H1 (cell line): Measurements from ENCODE around the gene JDP2. TPM values are rescaled to one million over a fixed set of nuclear protein-coding genes. Genes with fewer than 3 reads are reported as not detected.

ENCODE experiments used
- CTCF ChIA-PET: fragments of 300-600 bp; sonication (Branson Sonifier 250); formaldehyde crosslinking; loops from one replicate; lab custom pipeline; 2021; ENCODE audit not compliant: partially characterized antibody; lab: Charles Lee
- POLR2A ChIA-PET: fragments of 300-600 bp; sonication (Branson Sonifier 250); formaldehyde crosslinking; loops from one replicate; lab custom pipeline; 2021; ENCODE audit warnings: inconsistent platforms; ENCODE audit not compliant: partially characterized antibody; lab: Charles Lee
- DNase-seq, 2 experiments: peaks; one replicate each; pipeline versions ENCODE4 v3.0.0 to v3.0.0-alpha.2; 2010 to 2022; ENCODE audit warnings: low spot score in 2 of 2, low read depth in 1 of 2, mixed read lengths in 1 of 2
- FAIRE-seq: peaks from 2 replicates; lab custom pipeline; 2011; peaks lifted over from hg19 to GRCh38; lab: Jason Lieb, UNC
- H2AFZ ChIP-seq: 2 replicates; pipeline ENCODE4 v1.8.1; 2012; ENCODE audit warnings: low read length, inconsistent platforms
- H2AK5ac ChIP-seq: 2 replicates; pipeline ENCODE4 v1.6.1; 2013; ENCODE audit warnings: low read depth, low read length
- H2BK120ac ChIP-seq: replicated peaks from 2 replicates; pipeline ENCODE3; 2013; ENCODE audit warnings: low read depth, low read length, inconsistent platforms
- H2BK12ac ChIP-seq: 2 replicates; pipeline ENCODE4 v1.6.1; 2013; ENCODE audit warnings: low read depth, low read length
- H2BK15ac ChIP-seq: 2 replicates; pipeline ENCODE4 v1.6.1; 2013; ENCODE audit warnings: low read length
- H2BK20ac ChIP-seq: 2 replicates; pipeline ENCODE4 v1.6.1; 2013; ENCODE audit warnings: low read length
- H2BK5ac ChIP-seq: 2 replicates; pipeline ENCODE4 v1.6.1; 2013; ENCODE audit warnings: low read depth, low read length
- H3K14ac ChIP-seq: 2 replicates; pipeline ENCODE4 v1.6.1; 2013; ENCODE audit warnings: inconsistent platforms; ENCODE audit not compliant: insufficient read length
- H3K18ac ChIP-seq: 2 replicates; pipeline ENCODE4 v1.6.1; 2013; ENCODE audit warnings: low read length; ENCODE audit errors: extremely low read depth
- H3K23ac ChIP-seq: 2 replicates; pipeline ENCODE4 v1.6.1; 2013; ENCODE audit warnings: inconsistent platforms; ENCODE audit not compliant: insufficient read length
- H3K23me2 ChIP-seq: 2 replicates; pipeline ENCODE4 v1.6.1; 2013; ENCODE audit warnings: low read depth, low read length
- H3K27ac ChIP-seq: 2 replicates; pipeline ENCODE4 v1.6.1; 2011; ENCODE audit warnings: low read depth, low read length, inconsistent platforms
- H3K27me3 ChIP-seq, 4 experiments: replicated peaks in 1 of 4; 1 replicate in 1 of 4; 2 replicates in 3 of 4; pipeline versions ENCODE4 v1.6.1 to v1.8.1; 2011 to 2013; ENCODE audit warnings: low read length in 3 of 4, mild to moderate bottlenecking in 3 of 4, inconsistent platforms in 2 of 4, mixed read lengths in 2 of 4, moderate library complexity in 1 of 4; ENCODE audit not compliant: control insufficient read depth in 3 of 4, insufficient read depth in 3 of 4; ENCODE audit errors: extremely low read depth in 1 of 4
- H3K36me3 ChIP-seq, 4 experiments: 2 replicates each; pipeline versions ENCODE4 v1.6.1 to v1.8.1; 2011 to 2013; ENCODE audit warnings: mild to moderate bottlenecking in 4 of 4, low read length in 3 of 4, moderate library complexity in 2 of 4, control low read depth in 1 of 4, inconsistent platforms in 1 of 4; ENCODE audit not compliant: insufficient read depth in 4 of 4, control insufficient read depth in 2 of 4
- H3K4ac ChIP-seq: replicated peaks from 2 replicates; pipeline ENCODE3; 2013; ENCODE audit warnings: low read length, low read depth, mixed read lengths, inconsistent platforms; ENCODE audit not compliant: insufficient read length
- H3K4me1 ChIP-seq, 4 experiments: replicated peaks in 1 of 4; 1 replicate in 1 of 4; 2 replicates in 3 of 4; pipeline versions ENCODE4 v1.6.1 to v1.8.1; 2011 to 2013; ENCODE audit warnings: low read length in 3 of 4, inconsistent platforms in 2 of 4, mixed read lengths in 1 of 4; ENCODE audit not compliant: insufficient read depth in 4 of 4, control insufficient read depth in 3 of 4
- H3K4me2 ChIP-seq, 2 experiments: 2 replicates each; pipeline versions ENCODE4 v1.6.1 to v1.8.1; 2011 to 2013; ENCODE audit warnings: low read depth in 2 of 2, low read length in 2 of 2, control low read depth in 1 of 2, inconsistent platforms in 1 of 2, mild to moderate bottlenecking in 1 of 2; ENCODE audit not compliant: insufficient read depth in 1 of 2
- H3K4me3 ChIP-seq, 4 experiments: fragments of 200-600, 300-600 bp in 1 of 4; sonication (generic), shearing (Covaris generic), sonication (Bioruptor Twin) in 1 of 4; 2 replicates each; pipeline versions ENCODE4 v1.5.1 to v1.8.1; 2011 to 2016; ENCODE audit warnings: low read length in 4 of 4, low read depth in 3 of 4, control low read depth in 2 of 4, inconsistent platforms in 2 of 4, mild to moderate bottlenecking in 2 of 4, mixed read lengths in 1 of 4, moderate library complexity in 1 of 4; ENCODE audit not compliant: insufficient read depth in 2 of 4; ENCODE audit errors: extremely low read depth in 1 of 4
- H3K56ac ChIP-seq: replicated peaks from 2 replicates; pipeline ENCODE3; 2013; ENCODE audit warnings: low read depth, mild to moderate bottlenecking, mixed read lengths, low read length, inconsistent platforms; ENCODE audit not compliant: insufficient read length
- H3K79me1 ChIP-seq: 2 replicates; pipeline ENCODE4 v1.6.1; 2013; ENCODE audit warnings: low read depth, low read length, control low read depth
- H3K79me2 ChIP-seq, 2 experiments: 2 replicates each; pipeline versions ENCODE4 v1.6.1 to v1.8.1; 2012 to 2013; ENCODE audit warnings: low read length in 2 of 2, mild to moderate bottlenecking in 2 of 2, inconsistent platforms in 1 of 2; ENCODE audit not compliant: insufficient read depth in 2 of 2, control insufficient read depth in 1 of 2
- H3K9ac ChIP-seq, 4 experiments: replicated peaks in 1 of 4; 1 replicate in 1 of 4; 2 replicates in 3 of 4; pipeline versions ENCODE4 v1.6.1 to v1.8.1; 2011 to 2013; ENCODE audit warnings: low read depth in 3 of 4, low read length in 3 of 4, control low read depth in 2 of 4, mild to moderate bottlenecking in 2 of 4, moderate library complexity in 2 of 4, inconsistent platforms in 1 of 4; ENCODE audit errors: extremely low read depth in 1 of 4
- H3K9me3 ChIP-seq, 2 experiments: 2 replicates each; pipeline versions ENCODE4 v1.6.1 to v1.8.1; 2012 to 2013; ENCODE audit warnings: mild to moderate bottlenecking in 2 of 2, moderate library complexity in 2 of 2, control low read depth in 1 of 2, inconsistent platforms in 1 of 2, low read depth in 1 of 2, low read length in 1 of 2, mixed read lengths in 1 of 2; ENCODE audit not compliant: insufficient read depth in 2 of 2
- H4K20me1 ChIP-seq, 2 experiments: replicated peaks in 1 of 2; 2 replicates each; pipeline versions ENCODE3 to v1.8.1; 2011 to 2013; ENCODE audit warnings: inconsistent platforms in 2 of 2, low read length in 2 of 2, mild to moderate bottlenecking in 1 of 2; ENCODE audit not compliant: insufficient read depth in 2 of 2, control insufficient read depth in 1 of 2
- H4K5ac ChIP-seq: 2 replicates; pipeline ENCODE4 v1.6.1; 2013; ENCODE audit warnings: low read length, low read depth, mixed read lengths, inconsistent platforms; ENCODE audit not compliant: insufficient read length
- H4K8ac ChIP-seq: 2 replicates; pipeline ENCODE4 v1.8.0; 2013; ENCODE audit warnings: mild to moderate bottlenecking, moderate library complexity, low read length, inconsistent platforms; ENCODE audit not compliant: insufficient read depth; ENCODE audit errors: extremely low read depth
- H4K91ac ChIP-seq: replicated peaks from 2 replicates; pipeline ENCODE3; 2013; ENCODE audit warnings: low read length, mixed read lengths, inconsistent platforms; ENCODE audit not compliant: insufficient read length
- BCL11A ChIP-seq, 2 experiments: IDR thresholded peaks; one replicate each; pipeline ENCODE4 v1.6.1; 2011; ENCODE audit warnings: low read depth in 2 of 2, low read length in 2 of 2, mild to moderate bottlenecking in 2 of 2
- EGR1 ChIP-seq: IDR thresholded peaks from 2 replicates; pipeline ENCODE4 v1.6.1; 2011; ENCODE audit warnings: low read depth, low read length, borderline replicate concordance
- FOSL1 ChIP-seq: IDR thresholded peaks from 2 replicates; pipeline ENCODE4 v1.6.1; 2011; ENCODE audit warnings: mild to moderate bottlenecking, low read depth, low read length, moderate library complexity; ENCODE audit not compliant: insufficient read depth
- HDAC2 ChIP-seq, 2 experiments: fragments of 300-600 bp in 1 of 2; sonication (generic) in 1 of 2; IDR thresholded peaks; 2 replicates each; pipeline ENCODE4 v1.6.1; 2011 to 2012; ENCODE audit warnings: low read depth in 2 of 2, low read length in 2 of 2, mild to moderate bottlenecking in 2 of 2, moderate library complexity in 2 of 2, borderline replicate concordance in 1 of 2, inconsistent platforms in 1 of 2
- SIX5 ChIP-seq: IDR thresholded peaks from 2 replicates; pipeline ENCODE4 v1.6.1; 2011; ENCODE audit warnings: mild to moderate bottlenecking, low read depth, low read length
- SP2 ChIP-seq: IDR thresholded peaks from 2 replicates; pipeline ENCODE4 v1.6.1; 2012; ENCODE audit warnings: mild to moderate bottlenecking, low read length, inconsistent platforms
- SUZ12 ChIP-seq: fragments of 200-600 bp; sonication (generic); IDR thresholded peaks from 2 replicates; pipeline ENCODE4 v1.6.1; 2012; ENCODE audit warnings: mild to moderate bottlenecking, inconsistent platforms, low read length, moderate library complexity, mixed read lengths
- TAF7 ChIP-seq: optimal IDR thresholded peaks from 2 replicates; pipeline ENCODE3; 2011; ENCODE audit warnings: low read depth, mild to moderate bottlenecking, inconsistent platforms, low read length, moderate library complexity, borderline replicate concordance
- YY1 ChIP-seq: IDR thresholded peaks from 2 replicates; pipeline ENCODE4 v1.6.1; 2011; ENCODE audit warnings: low read depth, mild to moderate bottlenecking, low read length
- WGBS, 2 experiments: shearing (Covaris generic) in 1 of 2; methylation state at CpG; one replicate each; pipeline versions ENCODE4 v1.1.6 to v1.1.7; 2013 to 2015; ENCODE audit warnings: low lambda C conversion rate in 2 of 2, mixed read lengths in 2 of 2, inconsistent platforms in 1 of 2, low coverage in 1 of 2, missing lambda C conversion rate in 1 of 2; ENCODE audit not compliant: insufficient replicate concordance in 2 of 2, insufficient coverage in 1 of 2, insufficient read length in 1 of 2; ENCODE audit errors: extremely low coverage in 1 of 2, missing lambda C conversion rate in 1 of 2; 5-methylcytosine and 5-hydroxymethylcytosine counted together
- polyA plus RNA-seq, 7 experiments: library from polyadenylated mRNA; depleted of rRNA in 3 of 7; stranded (reverse) in 5 of 7; unstranded in 2 of 7; fragments of >200 nt in 5 of 7; fragments of 200-250 nt in 2 of 7; gene quantifications; 1 replicate in 5 of 7; 2 replicates in 1 of 7; 4 replicates in 1 of 7; pipeline versions ENCODE4 v1.2.1 to v1.2.3, GENCODE V29; 2011 to 2013; ENCODE audit warnings: missing spikeins in 2 of 7, mixed read lengths in 2 of 7
- total RNA-seq: library from RNA; stranded (reverse); fragmentation: NEBNext Ultra II Directional; extraction: Animal tissue kit (Norgen Biotek cat#: 25700); gene quantifications from 2 replicates; pipeline ENCODE4 v1.2.1, GENCODE V29; 2021
- TF ChIP-seq, protein P1 (sequence below): IDR thresholded peaks from 2 replicates; pipeline ENCODE4 v1.6.1; 2011; ENCODE audit warnings: low read length, improper control_type of control experiment
- TF ChIP-seq, protein P2 (sequence below): IDR thresholded peaks from 2 replicates; pipeline ENCODE4 v1.6.1; 2012; ENCODE audit warnings: inconsistent platforms

JDP2 gene
- total and polyA plus RNA-seq, 2 of the 8 experiments (the other 6 are each of a cell fraction or from before 2014, with no cell fraction given), result 8.9 to 27.2 TPM

DNA sequence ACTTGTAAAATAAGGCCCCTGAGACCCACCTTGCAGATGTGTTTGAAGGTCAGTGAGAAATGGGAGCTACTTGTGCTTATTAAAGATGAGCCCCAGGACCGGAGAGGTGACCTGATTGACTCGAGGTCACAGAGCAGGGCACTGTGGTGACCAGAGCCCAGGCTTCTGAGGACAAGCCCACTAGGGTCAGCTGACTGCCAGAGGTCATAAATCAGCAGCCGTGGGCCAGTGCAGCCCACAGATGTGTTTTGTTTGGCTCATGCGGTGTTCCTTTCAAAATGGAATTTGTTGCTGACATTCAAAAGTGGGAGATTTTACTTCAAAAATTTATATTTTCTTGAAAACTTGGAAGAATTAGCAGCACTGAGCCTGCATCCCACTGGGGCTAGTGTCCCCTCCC, 24.5 kb downstream of the JDP2 start:
- Histone ChIP-seq H3K9ac (peak overlapping the region in 1 of 4 experiments; percentile 29; a peak in 3 of 7 replicates), H3K4me1 (peaks cover 17 to 29% (median 23%) of the 10 kb centered on the region in 4 experiments), H2BK5ac (peak overlapping the region; percentile 98), H3K14ac (no peak overlapping the region), H4K8ac (no peak overlapping the region; the same call in 1 of the 2 replicates), H2BK120ac (peak overlapping the region; percentile 45), H3K18ac (peak overlapping the region; percentile 51), H4K20me1 (peaks cover 0 to 1% of the 10 kb centered on the region in 2 experiments), H3K79me1 (peaks cover 4% of the 10 kb centered on the region; the same call in 1 of the 2 replicates), H3K56ac (no peak overlapping the region), H3K79me2 (peaks cover 0 to 31% of the 10 kb centered on the region in 2 experiments; a peak in 2 of 4 replicates), H3K36me3 (no peaks in the 10 kb centered on the region), H4K5ac (peak overlapping the region; percentile 59), H3K4me2 (peak overlapping the region; percentile 31 to 66), H3K4me3 (peak overlapping the region in 1 of 4 experiments; percentile 29; a peak in 1 of 8 replicates), H2BK12ac (peak overlapping the region; percentile 95), H3K4ac (peak overlapping the region; percentile 75), H3K23ac (no peak overlapping the region), H3K27ac (peak overlapping the region; percentile 87), H2AK5ac (peak overlapping the region; percentile 90; the same call in 1 of the 2 replicates), H3K27me3 (no peaks in the 10 kb centered on the region), H2BK15ac (peak overlapping the region; percentile 65; the same call in 1 of the 2 replicates), H3K9me3 (no peaks in the 10 kb centered on the region), H4K91ac (no peak overlapping the region), H2BK20ac (peak overlapping the region; percentile 91; the same call in 1 of the 2 replicates), H3K23me2 (no peaks in the 10 kb centered on the region), H2AFZ (no peak overlapping the region)
- FAIRE-seq (no peak), DNase-seq (no peak)
- ChIA-PET POLR2A (interaction anchor here (0.6 to 6.5 kb wide), 6 partner anchors 11 to 95 kb away, joined by 3 to 53 read pairs (median 6); partner anchors contain the start of gene JDP2), CTCF (interaction anchor here (1.0 to 5.4 kb wide), 6 partner anchors 13 to 143 kb away, joined by 3 to 44 read pairs (median 14); no protein-coding TSS in a partner anchor)
- 72% methylated on average over 4 of the region's 4 CpGs; no CpG with 5 or more reads in 1 of the 2 experiments for WGBS, 2 experiments
- no peak for TF ChIP-seq TAF7
- no peak for TF ChIP-seq HDAC2 (IDR thresholded peaks at IDR 0.05; ENCODE audit: borderline replicate concordance in 1 of 2, low read depth in 2 of 2, low read length in 2 of 2)
- TF ChIP-seq FOSL1, result no peak
- TF ChIP-seq YY1, result no peak
- no peak for TF ChIP-seq BCL11A (IDR thresholded peaks at IDR 0.05; ENCODE audit: low read depth in 2 of 2, low read length in 2 of 2)
- no peak for TF ChIP-seq EGR1
- TF ChIP-seq SP2, result no peak
- no peak for TF ChIP-seq SUZ12
- TF ChIP-seq, protein P1, sequence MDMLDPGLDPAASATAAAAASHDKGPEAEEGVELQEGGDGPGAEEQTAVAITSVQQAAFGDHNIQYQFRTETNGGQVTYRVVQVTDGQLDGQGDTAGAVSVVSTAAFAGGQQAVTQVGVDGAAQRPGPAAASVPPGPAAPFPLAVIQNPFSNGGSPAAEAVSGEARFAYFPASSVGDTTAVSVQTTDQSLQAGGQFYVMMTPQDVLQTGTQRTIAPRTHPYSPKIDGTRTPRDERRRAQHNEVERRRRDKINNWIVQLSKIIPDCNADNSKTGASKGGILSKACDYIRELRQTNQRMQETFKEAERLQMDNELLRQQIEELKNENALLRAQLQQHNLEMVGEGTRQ, result no peak
- TF ChIP-seq, protein P2, sequence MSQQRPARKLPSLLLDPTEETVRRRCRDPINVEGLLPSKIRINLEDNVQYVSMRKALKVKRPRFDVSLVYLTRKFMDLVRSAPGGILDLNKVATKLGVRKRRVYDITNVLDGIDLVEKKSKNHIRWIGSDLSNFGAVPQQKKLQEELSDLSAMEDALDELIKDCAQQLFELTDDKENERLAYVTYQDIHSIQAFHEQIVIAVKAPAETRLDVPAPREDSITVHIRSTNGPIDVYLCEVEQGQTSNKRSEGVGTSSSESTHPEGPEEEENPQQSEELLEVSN, result no peak
- TF ChIP-seq SIX5, result no peak
